H1 (cell line): ENCODE measurements around the gene ELP1. TPM values are rescaled to one million over a fixed set of nuclear protein-coding genes. Genes with fewer than 3 reads are reported as not detected.

Experiments used
- CTCF ChIA-PET: fragments of 300-600 bp; sonication (Branson Sonifier 250); formaldehyde crosslinking; loops from one replicate; lab custom pipeline; 2021; ENCODE audit not compliant: partially characterized antibody; lab: Charles Lee
- POLR2A ChIA-PET: fragments of 300-600 bp; sonication (Branson Sonifier 250); formaldehyde crosslinking; loops from one replicate; lab custom pipeline; 2021; ENCODE audit warnings: inconsistent platforms; ENCODE audit not compliant: partially characterized antibody; lab: Charles Lee
- DNase-seq, 2 experiments: peaks; one replicate each; pipeline versions ENCODE4 v3.0.0 to v3.0.0-alpha.2; 2010 to 2022; ENCODE audit warnings: low spot score in 2 of 2, low read depth in 1 of 2, mixed read lengths in 1 of 2
- FAIRE-seq: peaks from 2 replicates; lab custom pipeline; 2011; peaks lifted over from hg19 to GRCh38; lab: Jason Lieb, UNC
- H2AFZ ChIP-seq: 2 replicates; pipeline ENCODE4 v1.8.1; 2012; ENCODE audit warnings: low read length, inconsistent platforms
- H2AK5ac ChIP-seq: 2 replicates; pipeline ENCODE4 v1.6.1; 2013; ENCODE audit warnings: low read depth, low read length
- H2BK120ac ChIP-seq: replicated peaks from 2 replicates; pipeline ENCODE3; 2013; ENCODE audit warnings: low read depth, low read length, inconsistent platforms
- H2BK12ac ChIP-seq: 2 replicates; pipeline ENCODE4 v1.6.1; 2013; ENCODE audit warnings: low read depth, low read length
- H2BK15ac ChIP-seq: 2 replicates; pipeline ENCODE4 v1.6.1; 2013; ENCODE audit warnings: low read length
- H2BK20ac ChIP-seq: 2 replicates; pipeline ENCODE4 v1.6.1; 2013; ENCODE audit warnings: low read length
- H2BK5ac ChIP-seq: 2 replicates; pipeline ENCODE4 v1.6.1; 2013; ENCODE audit warnings: low read depth, low read length
- H3K14ac ChIP-seq: 2 replicates; pipeline ENCODE4 v1.6.1; 2013; ENCODE audit warnings: inconsistent platforms; ENCODE audit not compliant: insufficient read length
- H3K18ac ChIP-seq: 2 replicates; pipeline ENCODE4 v1.6.1; 2013; ENCODE audit warnings: low read length; ENCODE audit errors: extremely low read depth
- H3K23ac ChIP-seq: 2 replicates; pipeline ENCODE4 v1.6.1; 2013; ENCODE audit warnings: inconsistent platforms; ENCODE audit not compliant: insufficient read length
- H3K23me2 ChIP-seq: 2 replicates; pipeline ENCODE4 v1.6.1; 2013; ENCODE audit warnings: low read depth, low read length
- H3K27ac ChIP-seq: 2 replicates; pipeline ENCODE4 v1.6.1; 2011; ENCODE audit warnings: low read depth, low read length, inconsistent platforms
- H3K27me3 ChIP-seq, 4 experiments: replicated peaks in 1 of 4; 1 replicate in 1 of 4; 2 replicates in 3 of 4; pipeline versions ENCODE4 v1.6.1 to v1.8.1; 2011 to 2013; ENCODE audit warnings: low read length in 3 of 4, mild to moderate bottlenecking in 3 of 4, inconsistent platforms in 2 of 4, mixed read lengths in 2 of 4, moderate library complexity in 1 of 4; ENCODE audit not compliant: control insufficient read depth in 3 of 4, insufficient read depth in 3 of 4; ENCODE audit errors: extremely low read depth in 1 of 4
- H3K36me3 ChIP-seq, 4 experiments: 2 replicates each; pipeline versions ENCODE4 v1.6.1 to v1.8.1; 2011 to 2013; ENCODE audit warnings: mild to moderate bottlenecking in 4 of 4, low read length in 3 of 4, moderate library complexity in 2 of 4, control low read depth in 1 of 4, inconsistent platforms in 1 of 4; ENCODE audit not compliant: insufficient read depth in 4 of 4, control insufficient read depth in 2 of 4
- H3K4ac ChIP-seq: replicated peaks from 2 replicates; pipeline ENCODE3; 2013; ENCODE audit warnings: low read length, low read depth, mixed read lengths, inconsistent platforms; ENCODE audit not compliant: insufficient read length
- H3K4me1 ChIP-seq, 4 experiments: replicated peaks in 1 of 4; 1 replicate in 1 of 4; 2 replicates in 3 of 4; pipeline versions ENCODE4 v1.6.1 to v1.8.1; 2011 to 2013; ENCODE audit warnings: low read length in 3 of 4, inconsistent platforms in 2 of 4, mixed read lengths in 1 of 4; ENCODE audit not compliant: insufficient read depth in 4 of 4, control insufficient read depth in 3 of 4
- H3K4me2 ChIP-seq, 2 experiments: 2 replicates each; pipeline versions ENCODE4 v1.6.1 to v1.8.1; 2011 to 2013; ENCODE audit warnings: low read depth in 2 of 2, low read length in 2 of 2, control low read depth in 1 of 2, inconsistent platforms in 1 of 2, mild to moderate bottlenecking in 1 of 2; ENCODE audit not compliant: insufficient read depth in 1 of 2
- H3K4me3 ChIP-seq, 4 experiments: fragments of 200-600, 300-600 bp in 1 of 4; sonication (generic), shearing (Covaris generic), sonication (Bioruptor Twin) in 1 of 4; 2 replicates each; pipeline versions ENCODE4 v1.5.1 to v1.8.1; 2011 to 2016; ENCODE audit warnings: low read length in 4 of 4, low read depth in 3 of 4, control low read depth in 2 of 4, inconsistent platforms in 2 of 4, mild to moderate bottlenecking in 2 of 4, mixed read lengths in 1 of 4, moderate library complexity in 1 of 4; ENCODE audit not compliant: insufficient read depth in 2 of 4; ENCODE audit errors: extremely low read depth in 1 of 4
- H3K56ac ChIP-seq: replicated peaks from 2 replicates; pipeline ENCODE3; 2013; ENCODE audit warnings: low read depth, mild to moderate bottlenecking, mixed read lengths, low read length, inconsistent platforms; ENCODE audit not compliant: insufficient read length
- H3K79me1 ChIP-seq: 2 replicates; pipeline ENCODE4 v1.6.1; 2013; ENCODE audit warnings: low read depth, low read length, control low read depth
- H3K79me2 ChIP-seq, 2 experiments: 2 replicates each; pipeline versions ENCODE4 v1.6.1 to v1.8.1; 2012 to 2013; ENCODE audit warnings: low read length in 2 of 2, mild to moderate bottlenecking in 2 of 2, inconsistent platforms in 1 of 2; ENCODE audit not compliant: insufficient read depth in 2 of 2, control insufficient read depth in 1 of 2
- H3K9ac ChIP-seq, 4 experiments: replicated peaks in 1 of 4; 1 replicate in 1 of 4; 2 replicates in 3 of 4; pipeline versions ENCODE4 v1.6.1 to v1.8.1; 2011 to 2013; ENCODE audit warnings: low read depth in 3 of 4, low read length in 3 of 4, control low read depth in 2 of 4, mild to moderate bottlenecking in 2 of 4, moderate library complexity in 2 of 4, inconsistent platforms in 1 of 4; ENCODE audit errors: extremely low read depth in 1 of 4
- H3K9me3 ChIP-seq, 2 experiments: 2 replicates each; pipeline versions ENCODE4 v1.6.1 to v1.8.1; 2012 to 2013; ENCODE audit warnings: mild to moderate bottlenecking in 2 of 2, moderate library complexity in 2 of 2, control low read depth in 1 of 2, inconsistent platforms in 1 of 2, low read depth in 1 of 2, low read length in 1 of 2, mixed read lengths in 1 of 2; ENCODE audit not compliant: insufficient read depth in 2 of 2
- H4K20me1 ChIP-seq, 2 experiments: replicated peaks in 1 of 2; 2 replicates each; pipeline versions ENCODE3 to v1.8.1; 2011 to 2013; ENCODE audit warnings: inconsistent platforms in 2 of 2, low read length in 2 of 2, mild to moderate bottlenecking in 1 of 2; ENCODE audit not compliant: insufficient read depth in 2 of 2, control insufficient read depth in 1 of 2
- H4K5ac ChIP-seq: 2 replicates; pipeline ENCODE4 v1.6.1; 2013; ENCODE audit warnings: low read length, low read depth, mixed read lengths, inconsistent platforms; ENCODE audit not compliant: insufficient read length
- H4K8ac ChIP-seq: 2 replicates; pipeline ENCODE4 v1.8.0; 2013; ENCODE audit warnings: mild to moderate bottlenecking, moderate library complexity, low read length, inconsistent platforms; ENCODE audit not compliant: insufficient read depth; ENCODE audit errors: extremely low read depth
- H4K91ac ChIP-seq: replicated peaks from 2 replicates; pipeline ENCODE3; 2013; ENCODE audit warnings: low read length, mixed read lengths, inconsistent platforms; ENCODE audit not compliant: insufficient read length
- CBX5 ChIP-seq: fragments of 300-800, 300-1000 bp; sonication (generic); IDR thresholded peaks from 2 replicates; pipeline ENCODE4 v1.7.1; 2016; ENCODE audit warnings: antibody characterized with exemption, low read length, low read depth
- CREB1 ChIP-seq: IDR thresholded peaks from 2 replicates; pipeline ENCODE4 v1.6.1; 2012; ENCODE audit warnings: inconsistent platforms
- CTBP2 ChIP-seq: IDR thresholded peaks from 2 replicates; pipeline ENCODE4 v1.7.0; 2011; ENCODE audit warnings: borderline replicate concordance, mild to moderate bottlenecking, moderate library complexity, mixed read lengths, low read length; ENCODE audit not compliant: insufficient read depth, insufficient read length
- EZH2 ChIP-seq: fragments of 200-600 bp; sonication (generic); IDR thresholded peaks from 2 replicates; pipeline ENCODE4 v1.7.1; 2012; ENCODE audit warnings: low read depth, mild to moderate bottlenecking, moderate library complexity, low read length, inconsistent platforms; ENCODE audit not compliant: severe bottlenecking
- JUN ChIP-seq: IDR thresholded peaks from 2 replicates; pipeline ENCODE4 v1.6.1; 2011; ENCODE audit warnings: low read depth, mild to moderate bottlenecking, improper control_type of control experiment, low read length
- MAFK ChIP-seq: IDR thresholded peaks from 2 replicates; pipeline ENCODE4 v1.6.1; 2012; ENCODE audit warnings: low read depth, mild to moderate bottlenecking, improper control_type of control experiment, low read length
- POU5F1 ChIP-seq: IDR thresholded peaks from 2 replicates; pipeline ENCODE4 v1.6.1; 2011; ENCODE audit warnings: low read depth, mild to moderate bottlenecking, low read length, moderate library complexity
- RAD21 ChIP-seq, 2 experiments: IDR thresholded peaks in 1 of 2; conservative IDR thresholded peaks in 1 of 2; 2 replicates each; pipeline ENCODE4 v1.6.1; 2011; ENCODE audit warnings: low read depth in 2 of 2, low read length in 2 of 2, improper control_type of control experiment in 1 of 2, inconsistent platforms in 1 of 2, mild to moderate bottlenecking in 1 of 2, moderate library complexity in 1 of 2
- RFX5 ChIP-seq: IDR thresholded peaks from 2 replicates; pipeline ENCODE4 v1.6.1; 2011; ENCODE audit warnings: low read depth, low read length, improper control_type of control experiment, borderline replicate concordance
- RXRA ChIP-seq: IDR thresholded peaks from 2 replicates; pipeline ENCODE4 v1.6.1; 2011; ENCODE audit warnings: low read depth, mild to moderate bottlenecking, low read length, moderate library complexity; ENCODE audit not compliant: insufficient read depth
- TCF12 ChIP-seq: IDR thresholded peaks from 2 replicates; pipeline ENCODE4 v1.6.1; 2011; ENCODE audit warnings: low read depth, mild to moderate bottlenecking, low read length
- WGBS, 2 experiments: shearing (Covaris generic) in 1 of 2; methylation state at CpG; one replicate each; pipeline versions ENCODE4 v1.1.6 to v1.1.7; 2013 to 2015; ENCODE audit warnings: low lambda C conversion rate in 2 of 2, mixed read lengths in 2 of 2, inconsistent platforms in 1 of 2, low coverage in 1 of 2, missing lambda C conversion rate in 1 of 2; ENCODE audit not compliant: insufficient replicate concordance in 2 of 2, insufficient coverage in 1 of 2, insufficient read length in 1 of 2; ENCODE audit errors: extremely low coverage in 1 of 2, missing lambda C conversion rate in 1 of 2; 5-methylcytosine and 5-hydroxymethylcytosine counted together
- polyA plus RNA-seq, 7 experiments: library from polyadenylated mRNA; depleted of rRNA in 3 of 7; stranded (reverse) in 5 of 7; unstranded in 2 of 7; fragments of >200 nt in 5 of 7; fragments of 200-250 nt in 2 of 7; gene quantifications; 1 replicate in 5 of 7; 2 replicates in 1 of 7; 4 replicates in 1 of 7; pipeline versions ENCODE4 v1.2.1 to v1.2.3, GENCODE V29; 2011 to 2013; ENCODE audit warnings: missing spikeins in 2 of 7, mixed read lengths in 2 of 7
- total RNA-seq: library from RNA; stranded (reverse); fragmentation: NEBNext Ultra II Directional; extraction: Animal tissue kit (Norgen Biotek cat#: 25700); gene quantifications from 2 replicates; pipeline ENCODE4 v1.2.1, GENCODE V29; 2021
- TF ChIP-seq, protein P1 (sequence below): IDR thresholded peaks from 2 replicates; pipeline ENCODE4 v1.6.1; 2011; ENCODE audit warnings: low read length, improper control_type of control experiment

The ELP1 gene
- total and polyA plus RNA-seq, 2 of the 8 experiments (the other 6 are each of a cell fraction or from before 2014, with no cell fraction given) = 13.9 to 31.3 TPM

- Histone ChIP-seq H2BK120ac (no peak overlapping the region), H3K9me3 (no peaks in the 10 kb centered on the region), H3K27me3 (no peaks in the 10 kb centered on the region), H4K91ac (no peak overlapping the region), H3K79me2 (no peaks in the 10 kb centered on the region), H3K4me1 (no peaks in the 10 kb centered on the region), H3K18ac (no peak overlapping the region), H3K56ac (no peak overlapping the region), H4K5ac (no peak overlapping the region), H3K9ac (no peak overlapping the region), H3K4me2 (no peak overlapping the region), H3K4me3 (no peak overlapping the region), H2BK12ac (no peak overlapping the region), H2BK15ac (no peak overlapping the region), H3K4ac (no peak overlapping the region), H3K36me3 (peaks cover 5 to 48% (median 32%) of the 10 kb centered on the region in 4 experiments), H3K27ac (no peak overlapping the region), H2BK20ac (no peak overlapping the region), H2AFZ (no peak overlapping the region), H3K79me1 (no peaks in the 10 kb centered on the region), H4K20me1 (no peaks in the 10 kb centered on the region), H2BK5ac (no peak overlapping the region), H3K23me2 (no peaks in the 10 kb centered on the region), H3K23ac (no peak overlapping the region), H3K14ac (no peak overlapping the region), H4K8ac (no peak overlapping the region), H2AK5ac (no peak overlapping the region)
- 94% methylated on average over 2 of the region's 2 CpGs; no CpG with 5 or more reads in 1 of the 2 experiments for WGBS, 2 experiments
- DNase-seq = no peak
- FAIRE-seq = no peak
- CTCF ChIA-PET = interaction anchor here (0.6 to 1.3 kb wide), 4 partner anchors 24 to 562 kb away, joined by 3 to 4 read pairs (median 3); no protein-coding TSS in a partner anchor
- POLR2A ChIA-PET = no interaction called here
- TF ChIP-seq EZH2 (no peak), CTBP2 (no peak), POU5F1 (no peak), CREB1 (no peak), RAD21 (IDR thresholded peaks at IDR 0.05 in 1 of 2, conservative IDR thresholded peaks at IDR 0.05 in 1 of 2; ENCODE audit: low read depth in 2 of 2, low read length in 2 of 2) (no peak), MAFK (no peak), RXRA (no peak), CBX5 (no peak), TCF12 (no peak), RFX5 (no peak), JUN (no peak)
- TF ChIP-seq, protein P1, sequence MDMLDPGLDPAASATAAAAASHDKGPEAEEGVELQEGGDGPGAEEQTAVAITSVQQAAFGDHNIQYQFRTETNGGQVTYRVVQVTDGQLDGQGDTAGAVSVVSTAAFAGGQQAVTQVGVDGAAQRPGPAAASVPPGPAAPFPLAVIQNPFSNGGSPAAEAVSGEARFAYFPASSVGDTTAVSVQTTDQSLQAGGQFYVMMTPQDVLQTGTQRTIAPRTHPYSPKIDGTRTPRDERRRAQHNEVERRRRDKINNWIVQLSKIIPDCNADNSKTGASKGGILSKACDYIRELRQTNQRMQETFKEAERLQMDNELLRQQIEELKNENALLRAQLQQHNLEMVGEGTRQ = no peak
Measured at GRCh38 chr9:108877524-108877923, 56.4 kb downstream of the ELP1 start.
